LoVo (cell line): ENCODE measurements around the gene TCF7L2.

Source experiments
- DNase-seq: peaks from one replicate; pipeline ENCODE4 v3.0.0-alpha.2; 2016; ENCODE audit warnings: low spot score

The TCF7L2 gene

GRCh38 chr10:113125612-113126011, 175.6 kb downstream of the TCF7L2 start:
- no peak for DNase-seq

- DNase-seq: no peak
Observed at GRCh38 chr10:113126229-113127201, 176.5 kb downstream of the TCF7L2 start.

GRCh38 chr10:113127261-113127900, 177.3 kb downstream of the TCF7L2 start:
- DNase-seq: no peak

- DNase-seq: no peak
Observed at GRCh38 chr10:113127901-113128283, 177.8 kb downstream of the TCF7L2 start.

GRCh38 chr10:113128450-113129070, 178.5 kb downstream of the TCF7L2 start:
- DNase-seq: no peak

- no peak for DNase-seq
Observed at GRCh38 chr10:113129117-113129516, 179.1 kb downstream of the TCF7L2 start.

- DNase-seq: no peak
Observed at GRCh38 chr10:113130014-113130641, 180.1 kb downstream of the TCF7L2 start.

- no peak for DNase-seq
Observed at GRCh38 chr10:113131613-113132261, 181.7 kb downstream of the TCF7L2 start.

GRCh38 chr10:113132591-113133121, 182.6 kb downstream of the TCF7L2 start:
- DNase-seq: no peak

- DNase-seq: no peak
Observed at GRCh38 chr10:113133497-113134115, 183.6 kb downstream of the TCF7L2 start.

- DNase-seq: no peak
Observed at GRCh38 chr10:113135025-113135424, 185.0 kb downstream of the TCF7L2 start.

- DNase-seq: no peak
Observed at GRCh38 chr10:113137941-113138685, 188.1 kb downstream of the TCF7L2 start.

- DNase-seq: no peak
Observed at GRCh38 chr10:113138937-113139585, 189.0 kb downstream of the TCF7L2 start.

- no peak for DNase-seq
Observed at GRCh38 chr10:113139699-113140098, 189.7 kb downstream of the TCF7L2 start.

- no peak for DNase-seq
Observed at GRCh38 chr10:113140143-113141011, 190.3 kb downstream of the TCF7L2 start.

- no peak for DNase-seq
Observed at GRCh38 chr10:113142601-113143362, 192.7 kb downstream of the TCF7L2 start.

- DNase-seq: no peak
Observed at GRCh38 chr10:113144576-113144975, 194.5 kb downstream of the TCF7L2 start.
